GM23338 (cell line): ENCODE measurements around the gene ZBTB3.

Source experiments
- EZH2 ChIP-seq: fragments of 200-600 bp; sonication (generic); IDR thresholded peaks from one replicate; pipeline ENCODE4 v1.8.0; 2017; ENCODE audit warnings: antibody characterized with exemption, mild to moderate bottlenecking, low read depth; ENCODE audit not compliant: unreplicated experiment
- EZH2phosphoT487 ChIP-seq: fragments of 200-600 bp; sonication (generic); IDR thresholded peaks from one replicate; pipeline ENCODE4 v1.8.1; 2018; ENCODE audit warnings: antibody characterized with exemption; ENCODE audit not compliant: unreplicated experiment
- REST ChIP-seq: IDR thresholded peaks from one replicate; pipeline ENCODE4 v1.6.1; 2018; ENCODE audit warnings: antibody characterized with exemption; ENCODE audit not compliant: unreplicated experiment
- TF ChIP-seq, protein P1 (sequence below), 2 experiments: fragments of 200-600 bp in 1 of 2; sonication (generic) in 1 of 2; conservative IDR thresholded peaks; 2 replicates each; pipeline versions ENCODE4 v1.5.1 to v1.6.1; 2016 to 2017; ENCODE audit warnings: antibody characterized with exemption in 2 of 2, low read depth in 2 of 2, mild to moderate bottlenecking in 2 of 2, moderate library complexity in 1 of 2

- no peak for TF ChIP-seq EZH2phosphoT487
- TF ChIP-seq, protein P1, sequence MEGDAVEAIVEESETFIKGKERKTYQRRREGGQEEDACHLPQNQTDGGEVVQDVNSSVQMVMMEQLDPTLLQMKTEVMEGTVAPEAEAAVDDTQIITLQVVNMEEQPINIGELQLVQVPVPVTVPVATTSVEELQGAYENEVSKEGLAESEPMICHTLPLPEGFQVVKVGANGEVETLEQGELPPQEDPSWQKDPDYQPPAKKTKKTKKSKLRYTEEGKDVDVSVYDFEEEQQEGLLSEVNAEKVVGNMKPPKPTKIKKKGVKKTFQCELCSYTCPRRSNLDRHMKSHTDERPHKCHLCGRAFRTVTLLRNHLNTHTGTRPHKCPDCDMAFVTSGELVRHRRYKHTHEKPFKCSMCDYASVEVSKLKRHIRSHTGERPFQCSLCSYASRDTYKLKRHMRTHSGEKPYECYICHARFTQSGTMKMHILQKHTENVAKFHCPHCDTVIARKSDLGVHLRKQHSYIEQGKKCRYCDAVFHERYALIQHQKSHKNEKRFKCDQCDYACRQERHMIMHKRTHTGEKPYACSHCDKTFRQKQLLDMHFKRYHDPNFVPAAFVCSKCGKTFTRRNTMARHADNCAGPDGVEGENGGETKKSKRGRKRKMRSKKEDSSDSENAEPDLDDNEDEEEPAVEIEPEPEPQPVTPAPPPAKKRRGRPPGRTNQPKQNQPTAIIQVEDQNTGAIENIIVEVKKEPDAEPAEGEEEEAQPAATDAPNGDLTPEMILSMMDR (conservative IDR thresholded peaks at IDR 0.05; ENCODE audit: low read depth in 2 of 2), result no peak
- TF ChIP-seq REST, result no peak
- no peak for TF ChIP-seq EZH2
These were observed 47.8 kb downstream of the ZBTB3 start for GRCh38 chr11:62705880-62706849.
